SU-DHL-6 (cell line): ENCODE results near the gene NPTX2.

ENCODE experiments used
- CTCF ChIP-seq: fragments of 200-600 bp; sonication (generic); IDR thresholded peaks from one replicate; pipeline ENCODE4 v1.5.1; 2017; ENCODE audit warnings: antibody characterized with exemption, mild to moderate bottlenecking, low read length, moderate library complexity; ENCODE audit not compliant: insufficient read depth, poor library complexity, severe bottlenecking
- EZH2phosphoT487 ChIP-seq: fragments of 200-600 bp; sonication (generic), shearing (Covaris generic); conservative IDR thresholded peaks from 2 replicates; pipeline ENCODE4 v1.6.1; 2018; ENCODE audit warnings: mild to moderate bottlenecking, antibody characterized with exemption, low read length, moderate library complexity, mixed read lengths

- TF ChIP-seq EZH2phosphoT487 = no peak
- TF ChIP-seq CTCF = no peak
These were observed 45.2 kb downstream of the NPTX2 start for GRCh38 chr7:98662289-98662688.
